HL-60 (cell line): ENCODE results near the gene LEP.
A peak's percentile ranks its signal among the peaks of the same experiment; 100 is the strongest.

Experiments
- DNase-seq, 2 experiments: peaks; one replicate each; pipeline ENCODE4 v3.0.0-alpha.2; 2010 to 2020; ENCODE audit warnings: low read depth in 1 of 2, low spot score in 1 of 2
- H3K27ac ChIP-seq: fragments of 250-450 bp; sonication (Bioruptor Pico); replicated peaks from 2 replicates; pipeline ENCODE4 v1.5.1; 2020; ENCODE audit warnings: mild to moderate bottlenecking, moderate library complexity
- H3K27me3 ChIP-seq: fragments of 250-450 bp; sonication (Bioruptor Pico); 2 replicates; pipeline ENCODE4 v1.5.1; 2021; ENCODE audit warnings: mild to moderate bottlenecking, moderate library complexity; ENCODE audit not compliant: insufficient read depth, poor library complexity, severe bottlenecking
- H3K4me3 ChIP-seq: replicated peaks from 2 replicates; pipeline ENCODE4 v1.5.1; 2011; ENCODE audit warnings: mild to moderate bottlenecking, control low read depth, low read length; ENCODE audit not compliant: insufficient read depth
- GABPA ChIP-seq: IDR thresholded peaks from 2 replicates; pipeline ENCODE4 v1.6.1; 2012; ENCODE audit warnings: low read depth
- POLR2AphosphoS5 ChIP-seq: IDR thresholded peaks from 2 replicates; pipeline ENCODE4 v1.6.1; 2012; ENCODE audit warnings: low read depth
- SPI1 ChIP-seq: IDR thresholded peaks from 2 replicates; pipeline ENCODE4 v1.6.1; 2012; ENCODE audit warnings: low read depth, mild to moderate bottlenecking, borderline replicate concordance
- TF ChIP-seq, protein P1 (sequence below): IDR thresholded peaks from one replicate; pipeline ENCODE4 v1.5.1; 2011; ENCODE audit warnings: low read length, control low read depth, inconsistent platforms; ENCODE audit not compliant: insufficient read depth
- TF ChIP-seq, protein P2 (sequence below): IDR thresholded peaks from 2 replicates; pipeline ENCODE4 v1.6.1; 2012; ENCODE audit warnings: low read depth; ENCODE audit not compliant: insufficient replicate concordance

LEP gene

DNA sequence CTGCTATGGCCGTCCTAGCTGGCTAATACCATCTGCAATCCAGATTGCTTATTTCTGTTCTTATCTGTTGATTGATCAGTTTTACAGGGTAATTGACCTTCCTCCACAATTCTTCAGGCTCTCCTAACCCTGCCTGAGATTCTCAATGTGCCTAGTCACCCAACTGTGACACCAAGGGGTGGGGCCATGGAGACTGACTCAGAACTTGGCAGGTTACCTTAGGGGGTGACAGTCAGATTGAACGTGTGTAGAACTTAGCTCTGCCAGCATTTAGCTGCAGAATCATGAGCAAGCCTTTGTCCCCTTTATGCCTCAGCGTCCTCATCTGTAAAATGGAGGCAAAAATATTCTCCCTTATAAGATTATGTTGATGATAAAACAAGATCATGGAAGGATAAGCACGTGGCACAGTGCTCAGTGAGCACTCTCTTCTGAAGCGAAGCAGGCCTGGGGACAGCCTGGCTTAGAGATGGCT, 19.1 kb upstream of the LEP start:
- peak; percentile 42 to 74 for DNase-seq
- TF ChIP-seq, protein P1, sequence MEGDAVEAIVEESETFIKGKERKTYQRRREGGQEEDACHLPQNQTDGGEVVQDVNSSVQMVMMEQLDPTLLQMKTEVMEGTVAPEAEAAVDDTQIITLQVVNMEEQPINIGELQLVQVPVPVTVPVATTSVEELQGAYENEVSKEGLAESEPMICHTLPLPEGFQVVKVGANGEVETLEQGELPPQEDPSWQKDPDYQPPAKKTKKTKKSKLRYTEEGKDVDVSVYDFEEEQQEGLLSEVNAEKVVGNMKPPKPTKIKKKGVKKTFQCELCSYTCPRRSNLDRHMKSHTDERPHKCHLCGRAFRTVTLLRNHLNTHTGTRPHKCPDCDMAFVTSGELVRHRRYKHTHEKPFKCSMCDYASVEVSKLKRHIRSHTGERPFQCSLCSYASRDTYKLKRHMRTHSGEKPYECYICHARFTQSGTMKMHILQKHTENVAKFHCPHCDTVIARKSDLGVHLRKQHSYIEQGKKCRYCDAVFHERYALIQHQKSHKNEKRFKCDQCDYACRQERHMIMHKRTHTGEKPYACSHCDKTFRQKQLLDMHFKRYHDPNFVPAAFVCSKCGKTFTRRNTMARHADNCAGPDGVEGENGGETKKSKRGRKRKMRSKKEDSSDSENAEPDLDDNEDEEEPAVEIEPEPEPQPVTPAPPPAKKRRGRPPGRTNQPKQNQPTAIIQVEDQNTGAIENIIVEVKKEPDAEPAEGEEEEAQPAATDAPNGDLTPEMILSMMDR, result no peak
- TF ChIP-seq SPI1 (no peak), POLR2AphosphoS5 (no peak), GABPA (no peak)
- TF ChIP-seq, protein P2, sequence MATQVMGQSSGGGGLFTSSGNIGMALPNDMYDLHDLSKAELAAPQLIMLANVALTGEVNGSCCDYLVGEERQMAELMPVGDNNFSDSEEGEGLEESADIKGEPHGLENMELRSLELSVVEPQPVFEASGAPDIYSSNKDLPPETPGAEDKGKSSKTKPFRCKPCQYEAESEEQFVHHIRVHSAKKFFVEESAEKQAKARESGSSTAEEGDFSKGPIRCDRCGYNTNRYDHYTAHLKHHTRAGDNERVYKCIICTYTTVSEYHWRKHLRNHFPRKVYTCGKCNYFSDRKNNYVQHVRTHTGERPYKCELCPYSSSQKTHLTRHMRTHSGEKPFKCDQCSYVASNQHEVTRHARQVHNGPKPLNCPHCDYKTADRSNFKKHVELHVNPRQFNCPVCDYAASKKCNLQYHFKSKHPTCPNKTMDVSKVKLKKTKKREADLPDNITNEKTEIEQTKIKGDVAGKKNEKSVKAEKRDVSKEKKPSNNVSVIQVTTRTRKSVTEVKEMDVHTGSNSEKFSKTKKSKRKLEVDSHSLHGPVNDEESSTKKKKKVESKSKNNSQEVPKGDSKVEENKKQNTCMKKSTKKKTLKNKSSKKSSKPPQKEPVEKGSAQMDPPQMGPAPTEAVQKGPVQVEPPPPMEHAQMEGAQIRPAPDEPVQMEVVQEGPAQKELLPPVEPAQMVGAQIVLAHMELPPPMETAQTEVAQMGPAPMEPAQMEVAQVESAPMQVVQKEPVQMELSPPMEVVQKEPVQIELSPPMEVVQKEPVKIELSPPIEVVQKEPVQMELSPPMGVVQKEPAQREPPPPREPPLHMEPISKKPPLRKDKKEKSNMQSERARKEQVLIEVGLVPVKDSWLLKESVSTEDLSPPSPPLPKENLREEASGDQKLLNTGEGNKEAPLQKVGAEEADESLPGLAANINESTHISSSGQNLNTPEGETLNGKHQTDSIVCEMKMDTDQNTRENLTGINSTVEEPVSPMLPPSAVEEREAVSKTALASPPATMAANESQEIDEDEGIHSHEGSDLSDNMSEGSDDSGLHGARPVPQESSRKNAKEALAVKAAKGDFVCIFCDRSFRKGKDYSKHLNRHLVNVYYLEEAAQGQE, result no peak
- H3K27ac ChIP-seq, result peak overlapping the region; percentile 66
- no peak overlapping the region for H3K4me3 ChIP-seq
- no peaks in the 10 kb centered on the region for H3K27me3 ChIP-seq

DNA sequence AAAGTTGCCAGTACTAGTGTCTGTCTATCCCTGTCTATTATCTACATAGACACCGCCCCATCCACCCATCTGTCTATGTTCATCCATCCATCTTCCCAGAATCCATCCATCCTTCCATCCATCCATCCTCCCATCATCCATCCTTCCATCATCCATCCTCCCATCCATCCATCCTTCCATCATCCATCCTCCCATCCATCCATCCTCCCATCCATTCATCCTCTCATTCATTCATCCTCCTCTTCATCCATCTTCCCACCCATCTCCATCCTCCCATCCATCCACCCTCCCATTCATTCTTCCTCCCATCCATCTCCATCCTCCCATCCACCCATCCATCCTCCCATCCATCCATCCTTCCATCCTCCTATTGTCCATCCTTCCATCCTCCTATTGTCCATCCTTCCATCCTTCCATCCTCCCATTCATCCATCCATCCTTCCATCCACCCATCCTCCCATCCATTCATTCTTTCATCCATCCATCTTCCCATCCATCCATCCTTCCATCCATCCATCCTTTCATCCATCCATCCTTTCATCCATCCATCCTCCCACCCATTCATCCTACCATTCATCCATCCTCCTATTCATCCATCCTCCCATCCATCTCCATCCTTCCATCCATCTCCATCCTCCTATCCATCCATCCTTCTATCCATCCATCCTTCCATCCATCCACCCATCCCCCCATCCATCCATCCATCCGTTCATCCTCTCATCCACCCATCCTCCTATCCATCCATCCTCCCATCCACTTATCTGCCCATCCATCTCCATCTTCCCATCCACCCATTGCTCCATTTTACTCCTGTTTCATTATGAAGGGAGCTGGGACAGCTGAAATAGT, 14.7 kb upstream of the LEP start:
- no peak for DNase-seq
- no peak overlapping the region for H3K27ac ChIP-seq
- H3K4me3 ChIP-seq, result no peak overlapping the region
- no peaks in the 10 kb centered on the region for H3K27me3 ChIP-seq
- TF ChIP-seq, protein P1, result no peak
- TF ChIP-seq, protein P2, result no peak
- TF ChIP-seq GABPA, result no peak
- TF ChIP-seq SPI1, result no peak
- TF ChIP-seq POLR2AphosphoS5, result no peak

DNA sequence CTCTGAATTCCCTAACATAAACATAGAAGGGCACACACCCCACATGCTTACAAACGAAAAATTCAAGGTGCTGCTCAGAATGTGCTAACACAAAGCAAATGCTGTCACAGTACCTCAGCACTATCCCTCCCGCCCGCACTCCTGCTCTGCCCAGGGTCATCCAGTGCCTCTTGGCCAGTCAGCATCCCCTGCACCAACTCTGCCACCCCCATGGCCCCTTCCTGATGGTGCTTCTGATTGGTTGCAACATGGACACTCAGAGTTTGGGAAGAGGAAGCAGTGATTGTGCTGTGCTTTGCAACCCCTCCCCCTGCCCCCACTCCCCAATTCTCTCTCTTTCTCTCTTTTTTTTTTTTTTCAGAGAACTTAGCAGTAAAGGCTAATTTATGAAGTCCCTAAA, 13.8 kb upstream of the LEP start:
- DNase-seq, result no peak
- no peaks in the 10 kb centered on the region for H3K27me3 ChIP-seq
- H3K27ac ChIP-seq, result no peak overlapping the region
- TF ChIP-seq POLR2AphosphoS5 (no peak), GABPA (no peak), SPI1 (no peak)
- TF ChIP-seq, protein P2, result no peak
- TF ChIP-seq, protein P1, result no peak
- H3K4me3 ChIP-seq, result no peak overlapping the region
